ENCODE results near the gene ERMP1.
"Not testable (repeated sequence)": the region's sequence is repeated elsewhere in the genome, so short reads cannot be mapped to it uniquely, and the experiment has no call there.

The ERMP1 gene

DNA sequence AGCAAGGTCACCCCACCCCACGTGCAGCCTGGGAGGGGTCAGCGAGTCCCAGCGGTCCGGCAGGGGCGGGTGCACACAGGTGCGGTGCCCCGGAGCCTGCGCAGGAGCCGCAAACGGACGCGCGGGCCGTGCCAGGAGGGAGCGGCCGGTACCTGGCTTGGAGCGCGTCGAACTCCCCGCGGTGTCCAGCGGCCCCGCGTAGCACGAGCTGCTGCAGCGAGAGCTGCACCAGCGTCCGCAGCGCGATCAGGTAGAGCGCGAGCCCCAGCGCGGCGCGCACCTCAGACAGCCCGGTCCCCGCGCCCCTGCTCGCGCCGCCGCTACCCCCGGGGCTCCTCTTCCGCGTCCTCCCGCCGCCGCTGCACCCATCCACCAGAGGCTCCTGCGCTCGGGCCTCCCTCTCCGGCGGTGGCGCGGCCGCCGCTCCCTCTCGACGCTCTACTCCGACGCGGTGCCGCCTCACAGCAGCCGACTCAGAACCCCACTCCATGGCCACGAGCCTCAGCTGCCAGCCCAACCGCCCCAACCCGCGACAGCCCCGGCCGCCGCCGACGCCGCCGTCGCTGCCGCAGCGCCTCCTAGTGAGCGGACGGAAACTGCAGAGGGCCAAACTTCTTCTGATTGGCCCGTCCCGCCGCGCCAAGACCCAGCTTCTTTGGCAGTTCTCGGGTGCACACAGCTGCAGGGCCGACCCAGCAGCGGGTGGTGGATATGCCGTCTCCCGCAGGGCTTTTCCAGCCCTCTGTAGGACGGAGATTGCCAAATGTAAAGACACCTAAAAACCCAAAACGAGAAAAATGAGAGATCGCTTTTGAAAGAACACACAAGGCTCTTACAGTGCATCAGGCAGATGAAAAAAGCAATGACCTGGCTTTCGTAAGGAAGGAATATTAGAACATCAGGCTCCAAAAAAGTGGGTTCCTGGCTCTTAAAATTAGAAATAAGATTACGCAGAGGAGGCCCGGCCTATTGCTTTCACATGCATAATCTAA, at the start of gene ERMP1:
ERMP1 (minus strand) TSS at position 580 of the 992 bp plus-strand sequence; CDS start at position 490, 90 bp downstream.
- DNase-seq (ENCODE audit: low read depth in 2 of 2): peak; percentile 74 to 77

GRCh38 chr9:5882244-5883012, 49.5 kb upstream of the ERMP1 start:
- DNase-seq (ENCODE audit: low read depth in 2 of 2): not testable (repeated sequence)

DNA sequence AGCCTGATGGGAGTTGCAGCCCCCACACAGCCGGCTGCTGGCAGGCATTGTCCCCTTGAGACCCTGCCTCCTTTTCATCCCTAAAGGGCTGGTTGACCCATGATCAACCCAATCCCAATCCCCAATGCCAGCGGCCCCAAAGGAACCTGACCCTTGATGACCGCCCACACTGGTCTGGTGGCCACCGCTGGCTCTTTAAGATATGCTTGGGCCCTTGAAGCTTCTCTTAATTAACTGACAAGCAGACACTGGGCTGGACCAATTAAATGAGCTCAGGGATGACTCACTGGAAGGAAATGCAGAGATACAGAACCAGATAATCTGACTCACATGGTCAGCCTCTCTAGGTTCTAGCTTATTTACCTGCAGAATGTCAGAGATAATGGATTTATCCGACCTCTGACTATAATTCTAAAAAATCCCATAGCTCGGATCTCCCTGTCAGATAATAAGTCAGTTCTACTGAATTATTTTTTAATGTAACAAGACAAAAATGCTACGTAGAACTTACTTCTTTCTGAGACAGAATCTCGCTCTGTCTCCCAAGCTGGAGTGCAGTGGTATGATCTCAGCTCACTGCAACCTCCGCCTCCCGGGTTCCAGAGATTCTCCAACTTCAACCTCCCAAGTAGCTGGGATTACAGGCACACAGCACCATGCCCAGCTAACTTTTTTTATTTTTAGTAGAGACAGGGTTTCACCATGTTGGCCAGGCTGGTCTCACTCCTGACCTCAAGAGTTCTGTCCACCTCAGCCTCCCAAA, 46.7 kb upstream of the ERMP1 start:
- no peak for DNase-seq (ENCODE audit: low read depth in 2 of 2)

DNA sequence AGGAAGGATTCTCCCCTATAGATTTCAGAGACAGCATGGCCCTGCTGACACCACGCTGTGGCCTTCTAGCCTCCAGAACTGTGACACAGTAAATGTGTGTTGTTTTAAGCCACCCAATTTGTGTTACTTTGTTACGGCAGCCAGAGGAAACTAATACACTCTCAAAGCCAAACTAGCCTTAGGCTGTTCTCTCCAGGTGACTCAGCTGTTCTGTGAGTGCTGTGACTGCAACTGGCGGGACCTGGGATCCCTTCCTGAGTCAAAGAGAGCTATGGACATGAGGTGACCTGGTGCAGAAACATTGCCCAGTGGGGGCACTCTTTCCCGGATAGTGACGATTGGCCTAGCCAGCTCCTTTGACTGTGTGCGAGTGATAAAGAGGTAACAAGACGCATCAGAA, 43.8 kb upstream of the ERMP1 start:
- DNase-seq (ENCODE audit: low read depth in 2 of 2): no peak

DNA sequence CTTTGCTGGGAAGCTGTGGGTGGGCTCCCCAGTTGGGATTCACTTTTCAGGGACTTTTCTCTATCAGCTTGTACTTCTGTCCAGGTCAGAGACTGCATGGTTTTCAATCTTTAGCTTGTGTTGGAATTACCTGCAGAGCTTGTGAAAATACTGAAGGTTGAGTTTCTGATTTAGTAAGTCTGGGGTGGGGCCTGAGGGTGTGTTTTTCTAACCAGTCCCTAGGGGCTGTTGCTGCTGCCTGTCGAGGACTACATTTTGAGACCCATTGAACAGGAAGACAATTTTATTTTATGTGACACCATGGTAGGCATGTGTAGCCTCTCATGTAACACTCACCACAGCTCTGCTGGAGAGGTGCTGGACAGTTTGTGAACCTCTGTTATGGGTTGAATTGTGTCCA, 43.1 kb upstream of the ERMP1 start:
- no peak for DNase-seq (ENCODE audit: low read depth in 2 of 2)

DNA sequence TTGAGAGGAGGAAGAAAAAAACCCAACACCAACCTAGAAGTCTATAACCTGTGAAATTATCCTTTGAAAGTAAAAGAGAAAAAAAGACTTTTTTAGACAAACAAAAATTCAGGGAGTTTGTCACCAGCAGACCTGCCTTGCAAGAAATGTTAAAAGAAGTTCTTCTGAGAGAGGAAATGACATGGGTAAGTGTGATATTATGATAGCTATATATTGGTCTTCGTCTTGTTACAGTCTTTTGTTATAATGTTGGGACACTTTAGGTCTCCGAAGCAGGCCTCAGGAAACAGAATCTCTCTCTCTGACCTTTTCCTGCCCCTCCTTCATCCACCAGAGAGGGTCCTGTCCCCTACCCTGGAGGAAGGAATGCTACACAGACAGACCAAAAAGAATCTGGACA, 41.1 kb upstream of the ERMP1 start:
- DNase-seq (ENCODE audit: low read depth in 2 of 2): no peak

DNA sequence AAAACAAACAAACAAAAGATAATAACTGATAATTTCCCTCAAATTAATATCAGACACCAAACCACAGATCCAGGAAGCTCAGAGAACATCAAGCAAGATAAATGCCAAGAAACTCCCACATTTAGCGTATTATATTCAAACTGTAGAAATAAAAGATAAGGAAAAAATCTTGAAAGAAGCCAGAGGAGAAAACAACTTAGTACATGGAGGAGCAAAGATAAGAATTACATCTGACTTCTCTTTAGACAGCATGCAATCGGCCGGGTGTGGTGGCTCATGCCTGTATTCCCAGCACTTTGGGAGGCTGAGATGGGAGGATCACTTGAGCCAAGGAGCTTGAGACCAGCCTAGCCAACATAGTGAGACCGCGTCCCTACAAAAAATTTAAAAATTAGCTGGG, 40.5 kb upstream of the ERMP1 start:
- DNase-seq (ENCODE audit: low read depth in 2 of 2): no peak

DNA sequence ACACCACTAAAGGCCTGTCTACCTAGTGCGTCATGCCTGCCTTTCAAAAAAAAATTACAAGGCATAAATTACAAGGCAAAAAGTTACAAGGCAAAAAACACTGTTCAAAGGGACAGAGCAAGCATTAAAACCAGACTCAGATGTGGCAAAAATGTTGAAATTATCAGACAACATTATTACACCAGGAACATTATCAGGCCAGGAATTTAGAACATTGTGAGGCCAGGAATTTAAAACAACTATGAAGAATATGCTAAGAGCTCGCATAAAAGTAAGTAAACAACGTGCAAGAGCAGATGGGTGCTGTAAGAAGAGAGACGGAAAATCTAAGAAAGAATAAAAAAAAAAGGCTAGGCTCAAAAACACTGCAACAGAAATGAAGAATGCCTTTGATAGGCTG, 39.6 kb upstream of the ERMP1 start:
- no peak for DNase-seq (ENCODE audit: low read depth in 2 of 2)

DNA sequence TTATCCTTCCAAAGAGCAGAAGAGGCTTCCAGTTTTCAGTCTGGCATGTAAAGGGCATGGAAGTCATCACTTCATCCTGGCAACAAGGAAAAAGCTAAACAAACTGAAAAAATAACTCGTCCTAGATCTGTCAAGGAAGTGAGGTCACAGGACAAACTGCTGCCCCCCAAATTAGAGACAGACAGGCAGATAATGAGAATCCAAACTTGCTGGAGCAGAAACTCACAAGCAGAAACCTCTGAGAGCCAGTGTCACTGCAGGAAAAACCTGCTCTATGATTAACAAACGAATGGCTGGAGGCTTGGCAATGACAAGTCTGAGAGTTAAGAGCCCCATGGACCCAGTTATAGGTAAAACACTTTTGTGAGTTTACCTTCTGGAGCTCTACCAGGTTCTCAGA, 38.9 kb upstream of the ERMP1 start:
- DNase-seq (ENCODE audit: low read depth in 2 of 2): no peak

- no peak for DNase-seq (ENCODE audit: low read depth in 2 of 2)
These were observed 37.8 kb upstream of the ERMP1 start for GRCh38 chr9:5870691-5871090.

- no peak for DNase-seq (ENCODE audit: low read depth in 2 of 2)
These were observed 37.1 kb upstream of the ERMP1 start for GRCh38 chr9:5870020-5870339.

GRCh38 chr9:5869315-5870019, 36.5 kb upstream of the ERMP1 start:
- DNase-seq (ENCODE audit: low read depth in 2 of 2): no peak

GRCh38 chr9:5868235-5868634, 35.3 kb upstream of the ERMP1 start:
- DNase-seq (ENCODE audit: low read depth in 2 of 2): no peak

DNA sequence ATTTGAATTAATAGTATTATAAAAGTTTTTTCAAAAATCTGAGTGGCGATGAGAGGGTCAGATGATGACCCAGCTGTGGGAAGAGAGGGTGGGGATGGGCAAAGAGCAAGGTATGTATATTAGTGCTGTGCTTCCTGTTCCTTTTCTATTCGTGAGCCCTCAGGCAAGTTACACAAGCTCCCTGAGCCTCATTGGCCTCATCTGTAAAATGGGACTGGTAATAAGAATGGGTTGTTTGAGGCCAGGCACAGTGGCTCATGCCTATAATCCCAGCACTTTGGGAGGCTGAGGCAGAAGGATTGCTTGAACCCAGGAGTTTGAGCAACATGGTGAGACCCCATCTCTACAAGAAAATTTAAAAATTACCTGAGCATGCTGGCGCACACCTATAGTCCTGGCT, 33.8 kb upstream of the ERMP1 start:
- DNase-seq (ENCODE audit: low read depth in 2 of 2): no peak

DNA sequence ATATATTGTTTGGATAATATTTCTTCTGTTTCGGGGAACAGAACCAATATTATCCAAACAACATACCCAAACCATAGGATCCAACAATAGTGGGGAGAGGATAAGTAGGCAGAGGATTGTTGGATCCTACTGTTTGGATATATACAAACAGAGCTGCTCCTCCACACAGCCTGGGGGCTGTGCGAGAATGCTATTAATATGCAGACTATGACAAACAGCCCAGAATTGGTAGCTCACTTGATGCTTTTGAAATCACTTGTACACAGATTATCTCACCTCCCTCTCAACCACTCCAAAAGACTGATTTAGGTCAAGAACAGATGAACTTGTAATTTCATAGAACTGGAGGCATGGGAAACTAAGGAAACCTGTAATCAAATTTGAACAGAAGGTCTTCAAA, 33.4 kb upstream of the ERMP1 start:
- DNase-seq (ENCODE audit: low read depth in 2 of 2): no peak

GRCh38 chr9:5864446-5864845, 31.5 kb upstream of the ERMP1 start:
- no peak for DNase-seq (ENCODE audit: low read depth in 2 of 2)

GRCh38 chr9:5863092-5863746, 30.3 kb upstream of the ERMP1 start:
- no peak for DNase-seq (ENCODE audit: low read depth in 2 of 2)

- DNase-seq (ENCODE audit: low read depth in 2 of 2): no peak
These were observed 25.9 kb upstream of the ERMP1 start for GRCh38 chr9:5858833-5859232.

GRCh38 chr9:5857928-5858327, 25.0 kb upstream of the ERMP1 start:
- no peak for DNase-seq (ENCODE audit: low read depth in 2 of 2)

GRCh38 chr9:5854063-5854790, 21.3 kb upstream of the ERMP1 start:
- DNase-seq (ENCODE audit: low read depth in 2 of 2): no peak
